Smooth muscle cell (in vitro differentiated cells): ENCODE measurements around the gene SPARCL1. TPM values are rescaled to one million over a fixed set of nuclear protein-coding genes. Genes with fewer than 3 reads are reported as not detected.

Source experiments
- DNase-seq: peaks from one replicate; lab custom pipeline; 2025; ENCODE audit not compliant: unreplicated experiment; lab: John Stamatoyannopoulos, UW
- H2AFZ ChIP-seq: fragments of 200-600 bp; sonication (generic); 2 replicates; pipeline ENCODE4 v1.6.0; 2016; ENCODE audit warnings: antibody characterized with exemption, low read depth, mild to moderate bottlenecking
- H3F3A ChIP-seq: fragments of 200-600 bp; sonication (generic); 2 replicates; pipeline ENCODE4 v1.6.0; 2017; ENCODE audit warnings: antibody characterized with exemption, low read depth
- H3K27ac ChIP-seq: fragments of 200-600 bp; sonication (generic); 2 replicates; pipeline ENCODE4 v1.5.1; 2016; ENCODE audit warnings: low read depth, mild to moderate bottlenecking
- H3K27me3 ChIP-seq: fragments of 200-600 bp; sonication (generic); 2 replicates; pipeline ENCODE4 v1.6.1; 2016; ENCODE audit warnings: low read depth, mild to moderate bottlenecking
- H3K36me3 ChIP-seq: fragments of 200-600 bp; sonication (generic); 2 replicates; pipeline ENCODE4 v1.5.1; 2016; ENCODE audit warnings: low read depth
- H3K4me1 ChIP-seq: fragments of 200-600 bp; sonication (generic); 2 replicates; pipeline ENCODE4 v1.5.1; 2016; ENCODE audit warnings: low read depth
- H3K4me2 ChIP-seq: fragments of 200-600 bp; sonication (generic); 2 replicates; pipeline ENCODE4 v1.6.0; 2016; ENCODE audit warnings: mild to moderate bottlenecking
- H3K4me3 ChIP-seq: fragments of 200-600 bp; sonication (generic); 2 replicates; pipeline ENCODE4 v1.5.1; 2016; ENCODE audit warnings: mild to moderate bottlenecking
- H3K79me2 ChIP-seq: fragments of 200-600 bp; sonication (generic); 2 replicates; pipeline ENCODE4 v1.6.0; 2016; ENCODE audit warnings: low read depth, mild to moderate bottlenecking
- H3K9ac ChIP-seq: fragments of 200-600 bp; sonication (generic); 2 replicates; pipeline ENCODE4 v1.6.0; 2016; ENCODE audit warnings: low read depth
- H3K9me3 ChIP-seq: fragments of 200-600 bp; sonication (generic); replicated peaks from 2 replicates; pipeline ENCODE4 v1.5.1; 2016; ENCODE audit warnings: low read depth
- H4K20me1 ChIP-seq: fragments of 200-600 bp; sonication (generic); 2 replicates; pipeline ENCODE4 v1.6.0; 2016; ENCODE audit warnings: low read depth
- WGBS: methylation state at CpG from one replicate; pipeline ENCODE4 v1.1.7; 2016; ENCODE audit warnings: low lambda C conversion rate; 5-methylcytosine and 5-hydroxymethylcytosine counted together
- polyA plus RNA-seq: library from polyadenylated mRNA; unstranded; fragments of >200 nt; fragmentation: Nextera tagmentation; extraction: Ambion mirVana; gene quantifications from 2 replicates; pipeline ENCODE4 v1.2.1, GENCODE V29; 2016
- total RNA-seq: library from RNA; depleted of rRNA; stranded (reverse); fragments of >200 nt; gene quantifications from 2 replicates; pipeline ENCODE4 v1.2.3, GENCODE V29; 2014
- TF ChIP-seq, protein P1 (sequence below): fragments of 200-600 bp; sonication (generic); IDR thresholded peaks from 2 replicates; pipeline ENCODE4 v1.5.1; 2017; ENCODE audit warnings: borderline replicate concordance, mild to moderate bottlenecking, antibody characterized with exemption; ENCODE audit not compliant: insufficient read depth, poor library complexity, severe bottlenecking

The SPARCL1 gene
- total and polyA plus RNA-seq, 2 experiments from 2014 or later: not detected

DNA sequence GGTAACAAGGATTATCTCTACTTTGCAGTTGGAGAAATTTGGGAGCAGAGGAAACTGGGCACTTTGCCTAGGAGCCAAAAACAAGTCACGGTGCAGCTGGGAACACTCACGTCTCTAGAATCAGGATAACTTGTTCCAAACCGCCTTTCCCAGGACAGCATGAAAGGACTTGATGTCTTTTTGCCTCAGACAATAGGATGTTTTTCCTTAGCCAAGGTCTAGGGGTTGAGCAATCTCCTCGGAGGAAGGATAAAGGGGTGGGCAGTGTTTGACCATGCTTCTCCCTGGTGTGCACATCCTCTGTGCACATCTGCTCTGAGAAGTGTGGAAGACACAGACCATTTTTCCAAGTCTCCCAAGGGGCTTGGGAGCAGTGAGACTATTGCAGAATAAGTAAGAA lies 1.7 kb upstream of the SPARCL1 start:
- Histone ChIP-seq H3K27me3 (no peaks in the 10 kb centered on the region), H3K79me2 (no peaks in the 10 kb centered on the region), H4K20me1 (no peaks in the 10 kb centered on the region), H3K9me3 (no peaks in the 10 kb centered on the region), H3K4me3 (no peak overlapping the region), H3K36me3 (no peaks in the 10 kb centered on the region), H3K27ac (no peak overlapping the region), H3F3A (no peaks in the 10 kb centered on the region), H3K4me2 (no peak overlapping the region), H2AFZ (no peak overlapping the region), H3K9ac (no peak overlapping the region), H3K4me1 (peaks cover 4% of the 10 kb centered on the region)
- 77% methylated on average over 4 of the region's 4 CpGs for WGBS
- no peak for DNase-seq
- TF ChIP-seq, protein P1, sequence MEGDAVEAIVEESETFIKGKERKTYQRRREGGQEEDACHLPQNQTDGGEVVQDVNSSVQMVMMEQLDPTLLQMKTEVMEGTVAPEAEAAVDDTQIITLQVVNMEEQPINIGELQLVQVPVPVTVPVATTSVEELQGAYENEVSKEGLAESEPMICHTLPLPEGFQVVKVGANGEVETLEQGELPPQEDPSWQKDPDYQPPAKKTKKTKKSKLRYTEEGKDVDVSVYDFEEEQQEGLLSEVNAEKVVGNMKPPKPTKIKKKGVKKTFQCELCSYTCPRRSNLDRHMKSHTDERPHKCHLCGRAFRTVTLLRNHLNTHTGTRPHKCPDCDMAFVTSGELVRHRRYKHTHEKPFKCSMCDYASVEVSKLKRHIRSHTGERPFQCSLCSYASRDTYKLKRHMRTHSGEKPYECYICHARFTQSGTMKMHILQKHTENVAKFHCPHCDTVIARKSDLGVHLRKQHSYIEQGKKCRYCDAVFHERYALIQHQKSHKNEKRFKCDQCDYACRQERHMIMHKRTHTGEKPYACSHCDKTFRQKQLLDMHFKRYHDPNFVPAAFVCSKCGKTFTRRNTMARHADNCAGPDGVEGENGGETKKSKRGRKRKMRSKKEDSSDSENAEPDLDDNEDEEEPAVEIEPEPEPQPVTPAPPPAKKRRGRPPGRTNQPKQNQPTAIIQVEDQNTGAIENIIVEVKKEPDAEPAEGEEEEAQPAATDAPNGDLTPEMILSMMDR: no peak

DNA sequence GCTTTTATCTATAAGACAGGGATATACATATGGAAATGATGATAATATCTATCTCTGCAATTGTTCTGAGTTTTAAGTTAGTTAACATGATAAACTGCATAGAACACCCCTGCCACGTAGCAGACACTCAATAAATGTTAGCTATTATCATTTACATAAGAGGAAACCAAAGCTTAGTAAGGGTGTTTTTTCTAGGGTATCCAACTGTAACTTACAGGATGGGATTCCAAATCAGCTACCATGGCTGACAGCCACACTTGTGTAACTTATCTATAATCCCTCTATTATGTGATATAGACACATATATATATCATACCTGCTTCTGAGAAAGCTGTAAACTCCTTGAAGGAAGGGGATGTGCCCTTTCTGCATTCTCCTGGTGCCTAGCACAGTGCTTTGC lies 1.1 kb upstream of the SPARCL1 start:
- no peak overlapping the region for H3K27ac ChIP-seq
- H3K4me1 ChIP-seq: peaks cover 10% of the 10 kb centered on the region
- H3K9ac ChIP-seq: no peak overlapping the region
- TF ChIP-seq, protein P1: no peak
- H3K4me3 ChIP-seq: no peak overlapping the region
- no peak overlapping the region for H2AFZ ChIP-seq
- no peaks in the 10 kb centered on the region for H3F3A ChIP-seq
- no peaks in the 10 kb centered on the region for H3K79me2 ChIP-seq
- H3K36me3 ChIP-seq: no peaks in the 10 kb centered on the region
- H3K4me2 ChIP-seq: no peak overlapping the region
- H3K27me3 ChIP-seq: no peaks in the 10 kb centered on the region
- no peak for DNase-seq
- H4K20me1 ChIP-seq: no peaks in the 10 kb centered on the region
- WGBS: 66% methylated on average over 1 of the region's 1 CpG
- H3K9me3 ChIP-seq: no peaks in the 10 kb centered on the region

DNA sequence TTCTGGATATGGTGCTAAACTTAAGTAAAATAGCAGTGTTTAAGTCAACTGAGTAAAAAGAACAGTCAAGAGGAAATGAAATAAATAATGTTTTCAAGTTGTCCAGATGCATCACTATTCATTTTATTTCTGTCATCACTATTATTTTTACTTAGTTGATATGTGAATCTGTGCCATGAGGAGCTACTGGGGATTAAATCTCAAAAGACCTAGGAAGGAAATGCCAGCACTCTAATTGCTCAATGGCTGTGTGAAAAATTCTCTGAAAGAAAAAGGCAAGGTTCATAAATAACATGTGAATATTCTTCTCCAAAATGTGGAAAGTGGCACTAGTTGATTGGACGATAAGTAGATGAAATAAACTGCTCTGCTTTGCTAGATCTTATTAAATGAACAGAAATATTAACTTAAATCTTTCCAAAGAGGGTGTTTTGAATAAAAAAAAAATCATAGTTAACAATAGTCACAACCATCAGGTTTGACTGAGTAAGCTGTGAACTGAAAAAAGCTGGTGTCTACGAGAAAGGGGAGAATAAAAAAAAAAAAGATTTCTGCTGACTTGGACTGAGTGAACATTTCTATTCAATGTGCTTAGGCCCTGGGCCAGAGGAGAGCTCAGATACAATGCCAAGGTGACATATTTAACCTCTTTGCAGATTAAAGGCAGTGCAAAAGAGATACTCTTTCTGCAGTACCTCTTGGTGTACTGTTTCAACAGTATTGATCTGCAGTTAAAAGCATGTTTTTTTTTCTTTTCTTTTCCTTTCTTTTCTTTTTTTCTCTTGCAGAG lies 1.6 kb downstream of the SPARCL1 start:
- Histone ChIP-seq H3K9ac (no peak overlapping the region), H3K4me2 (no peak overlapping the region), H3K4me3 (peak overlapping the region; percentile 31), H2AFZ (no peak overlapping the region), H3K27me3 (no peaks in the 10 kb centered on the region), H3K9me3 (no peaks in the 10 kb centered on the region), H3K27ac (no peak overlapping the region), H3F3A (no peaks in the 10 kb centered on the region), H3K4me1 (peaks cover 12% of the 10 kb centered on the region), H4K20me1 (no peaks in the 10 kb centered on the region), H3K36me3 (no peaks in the 10 kb centered on the region), H3K79me2 (no peaks in the 10 kb centered on the region)
- TF ChIP-seq, protein P1: no peak
- DNase-seq: no peak
- 48% methylated on average over 2 of the region's 2 CpGs for WGBS

DNA sequence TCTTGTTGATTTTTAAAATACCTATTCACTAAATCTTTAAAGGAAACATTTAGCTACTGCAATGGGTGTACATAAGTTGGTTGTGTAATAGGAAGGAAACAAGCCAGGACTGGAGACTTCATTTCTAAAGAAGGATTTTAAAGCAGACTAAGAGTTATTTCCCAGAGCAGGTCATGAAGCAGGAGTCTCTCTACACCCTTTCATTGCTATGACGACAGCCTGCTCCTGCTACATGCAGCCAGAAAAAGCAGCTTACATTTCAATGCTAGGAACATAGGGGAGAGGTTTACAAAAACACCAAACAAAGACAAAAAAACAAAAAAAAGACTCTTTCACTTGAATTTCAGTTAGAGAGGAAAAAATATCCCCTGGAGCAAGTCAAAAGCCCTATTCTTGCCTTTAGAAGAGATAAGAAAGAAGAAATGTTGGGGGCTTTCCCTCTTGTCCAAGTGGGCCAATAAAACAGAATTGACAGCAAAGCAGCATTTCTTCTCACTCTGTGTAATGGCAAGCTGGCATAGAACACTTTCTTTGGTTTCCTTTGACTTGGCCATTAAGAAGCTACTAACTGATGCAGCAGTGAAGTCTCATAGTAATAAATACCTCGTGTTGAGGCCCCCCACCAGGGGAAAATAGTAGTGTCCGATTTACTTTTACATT lies 3.4 kb downstream of the SPARCL1 start:
- Histone ChIP-seq H3K9ac (no peak overlapping the region), H3K4me2 (no peak overlapping the region), H2AFZ (no peak overlapping the region)

More for the DNA sequence above, 3.4 kb downstream of the SPARCL1 start:
- no peaks in the 10 kb centered on the region for H4K20me1 ChIP-seq
- no peak overlapping the region for H3K27ac ChIP-seq
- H3K79me2 ChIP-seq: no peaks in the 10 kb centered on the region
- H3K27me3 ChIP-seq: no peaks in the 10 kb centered on the region
- peaks cover 12% of the 10 kb centered on the region for H3K4me1 ChIP-seq
- H3F3A ChIP-seq: peaks cover 5% of the 10 kb centered on the region
- DNase-seq: no peak
- no peaks in the 10 kb centered on the region for H3K36me3 ChIP-seq
- 61% methylated on average over 3 of the region's 3 CpGs for WGBS
- TF ChIP-seq, protein P1: no peak
- H3K9me3 ChIP-seq: no peaks in the 10 kb centered on the region
- no peak overlapping the region for H3K4me3 ChIP-seq
